HEK293 (cell line): Measurements from ENCODE around the gene MKNK2.

Experiments used
- CTCF ChIP-seq: fragments of 450-650 bp; formaldehyde crosslinking; IDR thresholded peaks from 2 replicates; pipeline ENCODE4 v1.5.1; 2016; ENCODE audit warnings: missing biosample characterization, missing genetic modification characterization
- ZBTB8A ChIP-seq: fragments of 450-650 bp; formaldehyde crosslinking; IDR thresholded peaks from 2 replicates; pipeline ENCODE4 v1.5.1; 2016; ENCODE audit warnings: missing biosample characterization, missing genetic modification characterization
- ZNF18 ChIP-seq: fragments of 450-650 bp; formaldehyde crosslinking; IDR thresholded peaks from 2 replicates; pipeline ENCODE4 v1.5.1; 2016; ENCODE audit warnings: missing biosample characterization, missing genetic modification characterization
- ZNF335 ChIP-seq: fragments of 450-650 bp; formaldehyde crosslinking; conservative IDR thresholded peaks from 2 replicates; pipeline ENCODE4 v1.5.1; 2016; ENCODE audit warnings: missing biosample characterization, missing genetic modification characterization
- ZNF501 ChIP-seq: fragments of 450-650 bp; formaldehyde crosslinking; IDR thresholded peaks from 2 replicates; pipeline ENCODE4 v1.5.1; 2016; ENCODE audit warnings: missing biosample characterization, missing genetic modification characterization
- ZNF692 ChIP-seq: fragments of 450-650 bp; formaldehyde crosslinking; IDR thresholded peaks from 2 replicates; pipeline ENCODE4 v1.5.1; 2016; ENCODE audit warnings: missing biosample characterization, missing genetic modification characterization

DNA sequence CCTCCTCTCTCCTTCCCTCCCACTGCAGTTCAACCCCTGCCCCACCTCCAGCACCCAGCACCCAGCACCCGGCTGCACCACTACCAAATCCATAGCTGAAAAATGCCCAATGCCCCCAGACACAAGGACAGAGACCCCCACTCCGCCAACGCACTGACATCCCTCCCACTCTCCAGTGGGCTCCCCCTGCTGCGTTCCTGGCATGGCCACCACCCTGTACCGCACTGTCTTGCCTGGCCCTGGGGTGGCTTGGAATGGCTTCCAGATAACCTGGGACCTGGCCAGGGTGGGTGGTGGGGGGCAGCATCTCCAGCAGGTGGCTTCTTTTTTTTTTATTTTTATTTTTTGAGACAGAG, 5.8 kb upstream of the MKNK2 start:
- TF ChIP-seq CTCF (tag by site-specific recombination), result no peak
- no peak for TF ChIP-seq ZNF501 (tag by site-specific recombination)
- no peak for TF ChIP-seq ZBTB8A (tag by site-specific recombination)
- TF ChIP-seq ZNF18 (tag by site-specific recombination), result no peak
- no peak for TF ChIP-seq ZNF692
- TF ChIP-seq ZNF335 (tag by site-specific recombination), result no peak
